GM19351 (cell line): Measurements from ENCODE around the gene ZNF780A.
"Not testable (repeated sequence)": the region's sequence is repeated elsewhere in the genome, so short reads cannot be mapped to it uniquely, and the experiment has no call there.

ENCODE experiments used
- ATAC-seq: cut with Tn5 transposase; IDR thresholded peaks from one replicate; pipeline ENCODE4 v1.9.1; 2021; ENCODE audit warnings: mild to moderate bottlenecking, moderate library complexity; ENCODE audit not compliant: unreplicated experiment

The ZNF780A gene

GRCh38 chr19:40090241-40091204 is at the start of gene ZNF780A:
Gene ZNF780A, minus strand, starts transcription at chr19:40090943. Its CDS starts 6,190 bp downstream, at chr19:40084753.
- ATAC-seq = peak; percentile 69

GRCh38 chr19:40139533-40140287 is 49.0 kb upstream of the ZNF780A start:
- no peak for ATAC-seq

GRCh38 chr19:40136818-40137217 is 46.1 kb upstream of the ZNF780A start:
- no peak for ATAC-seq

- no peak for ATAC-seq
Observed at GRCh38 chr19:40134866-40135265, 44.1 kb upstream of the ZNF780A start.

- no peak for ATAC-seq
Observed at GRCh38 chr19:40133491-40133890, 42.7 kb upstream of the ZNF780A start.

GRCh38 chr19:40130013-40130412 is 39.3 kb upstream of the ZNF780A start:
- no peak for ATAC-seq

GRCh38 chr19:40129425-40129824 is 38.7 kb upstream of the ZNF780A start:
- no peak for ATAC-seq

- ATAC-seq = no peak
Observed at GRCh38 chr19:40128991-40129390, 38.2 kb upstream of the ZNF780A start.

- ATAC-seq = no peak
Observed at GRCh38 chr19:40119380-40119779, 28.6 kb upstream of the ZNF780A start.

- ATAC-seq = not testable (repeated sequence)
Observed at GRCh38 chr19:40118638-40119037, 27.9 kb upstream of the ZNF780A start.

- no peak for ATAC-seq
Observed at GRCh38 chr19:40116075-40116474, 25.3 kb upstream of the ZNF780A start.

GRCh38 chr19:40114119-40114518 is 23.4 kb upstream of the ZNF780A start:
- ATAC-seq = not testable (repeated sequence)

GRCh38 chr19:40112271-40112670 is 21.5 kb upstream of the ZNF780A start:
- ATAC-seq = not testable (repeated sequence)

- no peak for ATAC-seq
Observed at GRCh38 chr19:40110570-40110969, 19.8 kb upstream of the ZNF780A start.

- no peak for ATAC-seq
Observed at GRCh38 chr19:40104754-40105153, 14.0 kb upstream of the ZNF780A start.

GRCh38 chr19:40103600-40103999 is 12.9 kb upstream of the ZNF780A start:
- ATAC-seq = no peak

- no peak for ATAC-seq
Observed at GRCh38 chr19:40101813-40102212, 11.1 kb upstream of the ZNF780A start.

- ATAC-seq = no peak
Observed at GRCh38 chr19:40093416-40093815, 2.7 kb upstream of the ZNF780A start.

- ATAC-seq = no peak
Observed at GRCh38 chr19:40091205-40092129, 724 bp upstream of the ZNF780A start.

- ATAC-seq = no peak
Observed at GRCh38 chr19:40089462-40089861, 1.3 kb downstream of the ZNF780A start.
